Tibial nerve (tissue), 4 donors: ENCODE results near the gene CLIP1.

Experiments
- CTCF ChIP-seq, 5 experiments: fragments of 200-600 bp in 3 of 5; fragments of 450-650 bp in 2 of 5; sonication (generic) in 3 of 5; IDR thresholded peaks; one replicate each; pipeline ENCODE4 v1.5.1; 2016 to 2019; ENCODE audit warnings: antibody characterized with exemption in 5 of 5, mild to moderate bottlenecking in 3 of 5, moderate library complexity in 2 of 5
- EP300 ChIP-seq, 2 donors: sonication (generic); formaldehyde crosslinking; IDR thresholded peaks; one replicate each; pipeline ENCODE4 v1.6.1; 2017; ENCODE audit warnings: antibody characterized with exemption in 2 of 2, mild to moderate bottlenecking in 1 of 2
- POLR2A ChIP-seq, 2 donors: fragments of 450-650 bp; IDR thresholded peaks; one replicate each; pipeline ENCODE4 v1.6.1; 2017; ENCODE audit warnings: antibody characterized with exemption in 2 of 2, mild to moderate bottlenecking in 2 of 2, moderate library complexity in 2 of 2

GRCh38 chr12:122230798-122231197 is 191.7 kb downstream of the CLIP1 start:
- TF ChIP-seq CTCF (IDR thresholded peaks at IDR 0.05) = no peak
- no peak for TF ChIP-seq EP300 (IDR thresholded peaks at IDR 0.05)
- no peak for TF ChIP-seq POLR2A (IDR thresholded peaks at IDR 0.05)
